Pancreas (tissue), 10 donors: ENCODE results near the gene MEF2B. TPM values are rescaled to one million over a fixed set of nuclear protein-coding genes. Genes with fewer than 3 reads are reported as not detected.

Experiments used
- ATAC-seq, 4 donors: fragments of 200-7000 bp; cut with Tn5 transposase; one replicate each; pipeline versions ENCODE4 v1.8.0 to v1.9.1; 2020; ENCODE audit warnings: mild to moderate bottlenecking in 4 of 4, moderate library complexity in 4 of 4
- DNase-seq, 6 donors: peaks; one replicate each; pipeline ENCODE4 v3.0.0-alpha.2; 2020
- FAIRE-seq: peaks from 2 replicates; lab custom pipeline; 2012; peaks lifted over from hg19 to GRCh38; lab: Jason Lieb, UNC
- H3K27ac ChIP-seq, 4 donors: fragments of 200-600 bp; sonication (generic); 1 replicate in 3 of 4; 2 replicates in 1 of 4; pipeline versions ENCODE4 v1.5.0 to v1.8.0; 2020
- H3K27me3 ChIP-seq, 4 donors: fragments of 200-600 bp; one replicate each; pipeline ENCODE4 v1.8.0; 2021
- H3K36me3 ChIP-seq, 3 donors: fragments of 200-600 bp; sonication (generic) in 1 of 3; one replicate each; pipeline versions ENCODE4 v1.5.0 to v1.8.0; 2020 to 2021
- H3K4me1 ChIP-seq, 3 donors: fragments of 200-600 bp; one replicate each; pipeline ENCODE4 v1.8.0; 2021
- H3K4me3 ChIP-seq, 4 donors: fragments of 200-600 bp; sonication (generic) in 2 of 4; one replicate each; pipeline versions ENCODE4 v1.5.0 to v1.8.0; 2020 to 2021
- H3K9me3 ChIP-seq, 4 donors: fragments of 200-600 bp; one replicate each; pipeline ENCODE4 v1.8.0; 2021
- CTCF ChIP-seq, 4 donors: fragments of 200-600 bp; sonication (generic) in 3 of 4; IDR thresholded peaks; one replicate each; pipeline versions ENCODE4 v1.5.0 to v1.8.0; 2021; ENCODE audit warnings: antibody characterized with exemption in 4 of 4
- WGBS, 2 donors: extraction: QIAGEN DNeasy Blood & Tissue Kit; methylation state at CpG; one replicate each; pipeline ENCODE4 v1.1.7; 2013; 5-methylcytosine and 5-hydroxymethylcytosine counted together
- intact Hi-C, 3 donors: fragments of 100-400 bp; cut with DNase I; formaldehyde crosslinking; loops; one replicate each; pipeline versions ENCODE4 v1.11.1 to v1.14.2; 2022
- polyA plus RNA-seq, 2 donors: library from polyadenylated mRNA; stranded (reverse); fragments of 200-250 nt; gene quantifications; one replicate each; pipeline ENCODE4 v1.2.3, GENCODE V29; 2013
- total RNA-seq, 6 donors: library from RNA; stranded (reverse); fragmentation: NEBNext Ultra II Directional in 4 of 6; extraction: Animal tissue kit (Norgen Biotek cat#: 25700) in 4 of 6; gene quantifications; one replicate each; pipeline versions ENCODE4 v1.2.1 to v1.2.4, GENCODE V29; 2021 to 2023
- donor health status: healthy with polysubstance abuse.
- donor health status: DM: no; HTN: no; CAD: no; lungs with moderate emphysema.
- donor health status: DM: no; HTN: no; CAD: no.
- donor health status: control.
- donor health status: control.
- donor health status: Bipolar disorder and iron deficiency.
- donor health status: DM: yes; HTN: yes; CAD: no.
- donor health status: DM: no; HTN: no; CAD: no.
- donor health status: DM: no; HTN: no; CAD: no.
- donor health status: DM: yes; HTN: yes; CAD: no.

The MEF2B gene
- total and polyA plus RNA-seq, 8 donors: 0.34 to 2.8 (median 0.98) TPM

DNA sequence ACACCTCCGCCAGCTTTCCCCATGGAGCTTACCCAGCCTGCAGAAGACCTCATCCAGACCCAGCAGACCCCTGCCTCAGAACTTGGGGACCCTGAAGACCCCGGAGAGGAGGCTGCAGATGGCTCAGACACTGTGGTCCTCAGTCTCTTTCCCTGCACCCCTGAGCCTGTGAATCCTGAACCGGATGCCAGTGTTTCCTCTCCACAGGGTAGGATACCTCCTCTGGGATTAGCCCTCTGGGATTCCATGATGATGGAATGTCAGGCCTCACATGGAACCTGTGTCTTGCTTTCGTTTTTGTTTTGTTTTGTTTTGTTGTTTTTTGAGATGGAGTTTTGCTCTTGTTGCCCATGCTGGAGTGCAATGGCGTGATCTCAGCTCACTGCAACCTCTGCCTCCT, 23.9 kb upstream of the MEF2B start:
- Histone ChIP-seq H3K27me3 (no peaks in the 10 kb centered on the region), H3K4me3 (no peak overlapping the region), H3K4me1 (peaks cover 11 to 20% (median 18%) of the 10 kb centered on the region in 3 donors), H3K9me3 (no peaks in the 10 kb centered on the region), H3K27ac (no peak overlapping the region), H3K36me3 (no peaks in the 10 kb centered on the region)
- intact Hi-C loops: no loop called here
- WGBS, 2 donors: 73 to 84% methylated on average over 5 of the region's 5 CpGs
- DNase-seq: no peak
- no peak for TF ChIP-seq CTCF (IDR thresholded peaks at IDR 0.05)
- no peak for ATAC-seq
- FAIRE-seq: no peak

DNA sequence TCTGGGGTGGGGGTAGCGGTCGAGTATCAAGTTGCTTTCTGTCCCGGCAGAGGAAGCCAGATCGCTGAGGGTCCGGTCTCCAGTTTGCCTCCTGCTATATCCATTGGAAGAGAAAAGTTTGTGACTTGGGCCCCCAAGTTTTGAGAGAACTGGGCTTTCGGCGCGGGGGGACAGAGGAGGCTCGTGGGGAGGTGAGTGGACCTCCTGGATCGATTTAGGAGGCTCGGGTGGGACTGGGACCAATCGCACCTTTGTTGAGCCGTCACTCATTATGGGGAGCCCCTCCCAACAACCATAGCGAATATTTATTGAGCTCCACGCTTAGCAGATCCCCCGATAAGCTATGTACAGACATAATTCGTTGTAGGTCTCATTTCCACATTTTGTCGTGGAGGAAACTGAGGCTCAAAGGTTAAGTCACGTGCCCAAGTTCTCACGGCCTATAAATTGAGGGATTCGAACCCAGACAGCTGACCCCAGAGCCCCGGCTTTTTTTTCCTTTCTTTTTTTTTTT, 22.9 kb upstream of the MEF2B start:
- no peak for TF ChIP-seq CTCF (IDR thresholded peaks at IDR 0.05)
- peak overlapping the region; percentile 24 to 100 (median 99) for H3K27ac ChIP-seq

GRCh38 chr19:19192078-19192882, 22.2 kb upstream of the MEF2B start, which contains the start of the genes BORCS8 and RFXANK:
Gene BORCS8, minus strand, starts transcription at chr19:19192152. Its CDS starts 35 bp downstream, at chr19:19192117.
Gene RFXANK, plus strand, starts transcription at chr19:19192258. Its CDS starts 1,689 bp downstream, at chr19:19193947.
- WGBS, 2 donors: 0 to 1% methylated on average over 44 to 51 of the region's 53 CpGs
- DNase-seq (peak; percentile 95 to 99 (median 99)), FAIRE-seq (peak; percentile 97), ATAC-seq (peak; percentile 94 to 98 (median 95))
- Histone ChIP-seq H3K9me3 (no peaks in the 10 kb centered on the region), H3K27me3 (no peaks in the 10 kb centered on the region), H3K4me3 (peak within 1 kb of the TSS; percentile 68 to 93 (median 80)), H3K36me3 (no peaks in the 10 kb centered on the region), H3K27ac (peak within 1 kb of the TSS; percentile 98 to 100 (median 99)), H3K4me1 (peaks cover 11 to 20% (median 18%) of the 10 kb centered on the region in 3 donors)
- TF ChIP-seq CTCF (IDR thresholded peaks at IDR 0.05): no peak
- intact Hi-C loops: no loop called here

More for the DNA sequence above, 22.9 kb upstream of the MEF2B start:
- ATAC-seq: no peak
- Histone ChIP-seq H3K4me3 (peak overlapping the region; percentile 48 to 93 (median 80)), H3K9me3 (no peaks in the 10 kb centered on the region), H3K4me1 (peaks cover 11 to 20% (median 18%) of the 10 kb centered on the region in 3 donors), H3K36me3 (no peaks in the 10 kb centered on the region), H3K27me3 (no peaks in the 10 kb centered on the region)
- DNase-seq: no peak
- no peak for FAIRE-seq
- intact Hi-C loops: no loop called here
- 0 to 1% methylated on average over 22 of the region's 22 CpGs for WGBS, 2 donors

DNA sequence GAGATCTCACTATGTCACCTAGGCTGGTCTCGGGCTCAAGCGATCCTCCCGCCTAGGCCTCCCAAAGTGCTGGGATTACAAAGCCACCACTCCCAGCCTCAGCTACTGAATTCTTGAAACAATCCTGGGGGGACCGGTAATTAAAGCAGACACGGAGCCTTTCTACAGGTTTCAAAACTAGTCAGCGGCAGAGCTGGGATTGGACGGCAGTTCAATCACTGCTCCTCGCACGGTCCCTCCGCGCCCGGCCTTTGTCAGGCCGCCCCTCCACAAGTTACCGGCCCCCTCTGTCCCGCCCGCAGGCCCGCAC, 21.7 kb upstream of the MEF2B start:
- H3K27me3 ChIP-seq: no peaks in the 10 kb centered on the region
- intact Hi-C loops: no loop called here
- WGBS, 2 donors: 0% methylated on average over 17 of the region's 17 CpGs
- peaks cover 11 to 20% (median 18%) of the 10 kb centered on the region in 3 donors for H3K4me1 ChIP-seq
- H3K36me3 ChIP-seq: no peaks in the 10 kb centered on the region
- ATAC-seq (no peak), FAIRE-seq (no peak), DNase-seq (no peak)
- H3K9me3 ChIP-seq: no peaks in the 10 kb centered on the region
- no peak for TF ChIP-seq CTCF (IDR thresholded peaks at IDR 0.05)
- H3K4me3 ChIP-seq: peak overlapping the region; percentile 68 to 93 (median 80)
- H3K27ac ChIP-seq: peak overlapping the region; percentile 98 to 100 (median 99)
